Astrocyte (in vitro differentiated cells and primary cell): ENCODE results near the gene UBAC2. TPM values are rescaled to one million over a fixed set of nuclear protein-coding genes. Genes with fewer than 3 reads are reported as not detected.
"Not testable (repeated sequence)": the region's sequence is repeated elsewhere in the genome, so short reads cannot be mapped to it uniquely, and the experiment has no call there.

ENCODE experiments used
- DNase-seq: peaks from one replicate; pipeline ENCODE4 v3.0.0-alpha.2; 2010; ENCODE audit warnings: low read depth
- FAIRE-seq: peaks from 2 replicates; lab custom pipeline; 2011; peaks lifted over from hg19 to GRCh38; lab: Jason Lieb, UNC
- H2AFZ ChIP-seq: 2 replicates; pipeline ENCODE4 v1.6.0; 2012; ENCODE audit warnings: low read depth, low read length, inconsistent platforms
- H3K27ac ChIP-seq: 2 replicates; pipeline ENCODE4 v1.5.1; 2011; ENCODE audit warnings: low read depth, low read length, inconsistent platforms
- H3K27me3 ChIP-seq: 2 replicates; pipeline ENCODE4 v1.6.0; 2011; ENCODE audit warnings: low read length, inconsistent platforms; ENCODE audit not compliant: insufficient read depth
- H3K36me3 ChIP-seq: 2 replicates; pipeline ENCODE4 v1.5.1; 2011; ENCODE audit warnings: low read length, inconsistent platforms; ENCODE audit not compliant: insufficient read depth
- H3K4me1 ChIP-seq: 2 replicates; pipeline ENCODE4 v1.5.1; 2011; ENCODE audit warnings: low read length, inconsistent platforms; ENCODE audit not compliant: insufficient read depth
- H3K4me2 ChIP-seq: 2 replicates; pipeline ENCODE4 v1.6.0; 2012; ENCODE audit warnings: low read length, inconsistent platforms
- H3K4me3 ChIP-seq: 2 replicates; pipeline ENCODE4 v1.5.1; 2011; ENCODE audit warnings: low read depth, mild to moderate bottlenecking, low read length, inconsistent platforms; ENCODE audit not compliant: insufficient read depth
- H3K79me2 ChIP-seq: 2 replicates; pipeline ENCODE4 v1.6.0; 2012; ENCODE audit warnings: mild to moderate bottlenecking, low read length, inconsistent platforms; ENCODE audit not compliant: insufficient read depth
- H3K9ac ChIP-seq: 2 replicates; pipeline ENCODE4 v1.6.0; 2012; ENCODE audit warnings: mild to moderate bottlenecking, low read length, inconsistent platforms
- H3K9me3 ChIP-seq: 2 replicates; pipeline ENCODE4 v1.5.1; 2012; ENCODE audit warnings: low read depth, mild to moderate bottlenecking, low read length, inconsistent platforms; ENCODE audit not compliant: insufficient read depth
- H4K20me1 ChIP-seq: 2 replicates; pipeline ENCODE4 v1.6.0; 2012; ENCODE audit warnings: low read length, inconsistent platforms; ENCODE audit not compliant: insufficient read depth
- H3K27ac Mint-ChIP-seq: one replicate; pipeline ENCODE4 v1.8.0; 2021; ENCODE audit warnings: mild to moderate bottlenecking, mixed read lengths; ENCODE audit not compliant: unreplicated experiment
- H3K27me3 Mint-ChIP-seq: one replicate; pipeline ENCODE4 v1.8.0; 2021; ENCODE audit warnings: low read depth, mixed read lengths; ENCODE audit not compliant: unreplicated experiment
- H3K36me3 Mint-ChIP-seq: one replicate; pipeline ENCODE4 v1.8.0; 2021; ENCODE audit warnings: low read depth, mixed read lengths; ENCODE audit not compliant: unreplicated experiment
- H3K4me1 Mint-ChIP-seq: one replicate; pipeline ENCODE4 v1.8.0; 2021; ENCODE audit warnings: low read depth, mixed read lengths; ENCODE audit not compliant: unreplicated experiment
- H3K4me3 Mint-ChIP-seq: one replicate; pipeline ENCODE4 v1.8.0; 2021; ENCODE audit warnings: mild to moderate bottlenecking, moderate library complexity, mixed read lengths; ENCODE audit not compliant: unreplicated experiment
- H3K9me3 Mint-ChIP-seq: one replicate; pipeline ENCODE4 v1.8.0; 2021; ENCODE audit warnings: mild to moderate bottlenecking, mixed read lengths; ENCODE audit not compliant: unreplicated experiment
- EZH2 ChIP-seq: IDR thresholded peaks from 2 replicates; pipeline ENCODE4 v1.6.1; 2012; ENCODE audit warnings: mild to moderate bottlenecking, low read length, inconsistent platforms; ENCODE audit not compliant: insufficient read depth
- total RNA-seq: library from RNA; stranded (reverse); gene quantifications from 2 replicates; pipeline ENCODE4 v1.2.1, GENCODE V29; 2021
- TF ChIP-seq, protein P1 (sequence below): IDR thresholded peaks from 2 replicates; pipeline ENCODE4 v1.5.1; 2011; ENCODE audit warnings: low read depth, mild to moderate bottlenecking, inconsistent platforms, low read length, moderate library complexity; ENCODE audit not compliant: insufficient read depth

Gene UBAC2
- total RNA-seq, 1 donor from 2014 or later, result 61.0 TPM

DNA sequence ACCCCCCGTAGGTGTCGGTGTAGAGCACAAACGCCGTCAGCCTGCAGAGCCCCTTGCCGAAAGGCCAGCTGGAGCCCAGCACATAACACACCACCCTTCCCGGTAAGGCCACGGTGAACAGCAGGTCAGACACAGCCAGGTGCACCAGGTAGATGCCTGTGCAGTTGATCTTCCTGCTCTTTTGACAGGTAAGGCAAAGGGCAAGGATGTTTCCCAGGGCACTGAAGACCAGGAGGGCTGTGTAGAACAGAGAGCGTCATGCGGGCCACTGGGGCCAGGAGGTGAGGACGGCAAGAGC lies 208.0 kb downstream of the UBAC2 start:
- peaks cover 40% of the 10 kb centered on the region for H3K27me3 Mint-ChIP-seq

DNA sequence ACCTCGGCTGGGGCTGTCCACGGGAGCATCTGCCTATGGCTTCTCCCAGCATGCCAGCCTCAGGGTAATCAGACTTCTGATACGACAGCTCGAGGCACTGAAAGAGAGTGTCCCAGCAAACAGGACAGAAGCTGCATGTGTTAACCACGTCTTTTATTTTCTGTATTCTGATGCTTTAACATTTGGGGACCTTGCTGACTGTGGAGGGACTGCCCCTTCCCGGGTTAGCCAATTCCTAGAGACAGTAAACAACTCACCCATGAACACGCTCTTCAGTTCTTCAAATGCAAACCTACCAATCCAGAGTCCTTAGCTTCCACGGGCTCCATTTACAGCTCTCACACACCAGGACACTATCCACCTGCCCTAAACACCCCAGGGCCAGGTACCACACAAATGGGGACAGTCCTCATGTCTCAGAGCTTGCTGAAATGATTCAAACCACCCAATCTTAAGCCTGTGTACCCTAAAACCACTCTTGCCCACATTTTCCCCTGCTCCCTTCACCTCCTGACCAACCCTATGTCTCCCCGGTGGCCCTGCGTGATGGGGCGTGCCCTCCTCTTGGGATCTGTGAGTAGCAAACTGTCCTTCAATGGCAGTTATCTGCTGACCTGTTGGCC lies 208.9 kb downstream of the UBAC2 start:
- DNase-seq, H3K4me3 Mint-ChIP-seq, H3K27ac ChIP-seq, H3K4me3 ChIP-seq, H3K27ac Mint-ChIP-seq, H2AFZ ChIP-seq, H3K4me1 ChIP-seq, H3K79me2 ChIP-seq, H3K9me3 ChIP-seq, H4K20me1 ChIP-seq, H3K9ac ChIP-seq, H3K4me2 ChIP-seq, FAIRE-seq, H3K9me3 Mint-ChIP-seq, H3K36me3 Mint-ChIP-seq, H3K36me3 ChIP-seq, H3K4me1 Mint-ChIP-seq: not testable (repeated sequence)
- H3K27me3 ChIP-seq, result peaks cover 19% of the 10 kb centered on the region
- peaks cover 37% of the 10 kb centered on the region for H3K27me3 Mint-ChIP-seq

More for the DNA sequence above, 208.0 kb downstream of the UBAC2 start:
- no peak overlapping the region for H3K4me2 ChIP-seq
- H3K9ac ChIP-seq, result no peak overlapping the region
- TF ChIP-seq EZH2, result no peak
- TF ChIP-seq, protein P1, sequence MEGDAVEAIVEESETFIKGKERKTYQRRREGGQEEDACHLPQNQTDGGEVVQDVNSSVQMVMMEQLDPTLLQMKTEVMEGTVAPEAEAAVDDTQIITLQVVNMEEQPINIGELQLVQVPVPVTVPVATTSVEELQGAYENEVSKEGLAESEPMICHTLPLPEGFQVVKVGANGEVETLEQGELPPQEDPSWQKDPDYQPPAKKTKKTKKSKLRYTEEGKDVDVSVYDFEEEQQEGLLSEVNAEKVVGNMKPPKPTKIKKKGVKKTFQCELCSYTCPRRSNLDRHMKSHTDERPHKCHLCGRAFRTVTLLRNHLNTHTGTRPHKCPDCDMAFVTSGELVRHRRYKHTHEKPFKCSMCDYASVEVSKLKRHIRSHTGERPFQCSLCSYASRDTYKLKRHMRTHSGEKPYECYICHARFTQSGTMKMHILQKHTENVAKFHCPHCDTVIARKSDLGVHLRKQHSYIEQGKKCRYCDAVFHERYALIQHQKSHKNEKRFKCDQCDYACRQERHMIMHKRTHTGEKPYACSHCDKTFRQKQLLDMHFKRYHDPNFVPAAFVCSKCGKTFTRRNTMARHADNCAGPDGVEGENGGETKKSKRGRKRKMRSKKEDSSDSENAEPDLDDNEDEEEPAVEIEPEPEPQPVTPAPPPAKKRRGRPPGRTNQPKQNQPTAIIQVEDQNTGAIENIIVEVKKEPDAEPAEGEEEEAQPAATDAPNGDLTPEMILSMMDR, result no peak
- H3K27me3 ChIP-seq, result peaks cover 21% of the 10 kb centered on the region
- H3K4me3 Mint-ChIP-seq, result no peak overlapping the region
- H3K79me2 ChIP-seq, result no peaks in the 10 kb centered on the region
- no peaks in the 10 kb centered on the region for H3K4me1 Mint-ChIP-seq
- H3K9me3 Mint-ChIP-seq, result peaks cover 4% of the 10 kb centered on the region
- H3K27ac ChIP-seq, result no peak overlapping the region
- H3K36me3 ChIP-seq, result no peaks in the 10 kb centered on the region
- H4K20me1 ChIP-seq, result no peaks in the 10 kb centered on the region
- H3K9me3 ChIP-seq, result peaks cover 4% of the 10 kb centered on the region
- DNase-seq (no peak), FAIRE-seq (no peak)
- no peak overlapping the region for H3K4me3 ChIP-seq
- H2AFZ ChIP-seq, result no peak overlapping the region
- H3K27ac Mint-ChIP-seq, result no peak overlapping the region
- no peaks in the 10 kb centered on the region for H3K36me3 Mint-ChIP-seq
- no peaks in the 10 kb centered on the region for H3K4me1 ChIP-seq

DNA sequence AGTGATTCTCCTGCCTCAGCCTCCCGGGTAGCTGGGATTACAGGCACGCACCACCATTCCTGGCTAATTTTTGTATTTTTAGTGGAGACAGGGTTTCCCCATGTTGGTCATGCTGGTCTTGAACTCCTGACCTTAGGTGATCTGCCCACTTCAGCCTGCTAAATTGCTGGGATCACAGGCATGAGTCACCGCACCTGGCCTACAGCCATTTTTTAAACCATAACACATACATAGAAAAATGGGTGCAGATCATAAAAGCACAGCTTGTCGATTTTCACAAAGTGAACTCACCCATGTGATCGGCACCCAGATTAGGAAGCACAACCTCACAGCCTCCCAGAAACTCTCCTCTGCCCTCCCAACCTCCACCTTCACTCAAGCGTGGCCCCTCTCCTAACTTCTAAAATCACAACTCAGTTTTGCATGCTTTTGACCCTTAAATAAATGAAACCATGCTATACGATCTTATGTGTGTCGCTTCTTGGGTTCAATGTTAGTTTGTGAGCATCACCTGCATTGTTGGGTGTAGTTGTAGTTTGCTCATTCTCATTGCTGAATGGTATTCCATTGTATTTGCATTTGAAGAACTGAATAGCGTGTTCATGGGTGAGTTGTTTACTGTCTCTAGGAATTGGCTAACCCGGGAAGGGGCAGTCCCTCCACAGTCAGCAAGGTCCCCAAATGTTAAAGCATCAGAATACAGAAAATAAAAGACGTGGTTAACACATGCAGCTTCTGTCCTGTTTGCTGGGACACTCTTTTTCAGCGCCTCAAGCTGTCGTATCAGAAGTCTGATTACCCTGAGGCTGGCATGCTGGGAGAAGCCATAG lies 210.2 kb downstream of the UBAC2 start:
- H2AFZ ChIP-seq, FAIRE-seq, H3K9me3 ChIP-seq, H3K36me3 Mint-ChIP-seq, H3K4me3 Mint-ChIP-seq, H3K27ac ChIP-seq, H4K20me1 ChIP-seq, H3K4me3 ChIP-seq, H3K9ac ChIP-seq, DNase-seq, H3K27ac Mint-ChIP-seq, H3K36me3 ChIP-seq, H3K4me2 ChIP-seq, H3K4me1 Mint-ChIP-seq, H3K79me2 ChIP-seq, H3K4me1 ChIP-seq, H3K9me3 Mint-ChIP-seq: not testable (repeated sequence)
- H3K27me3 ChIP-seq, result peaks cover 15% of the 10 kb centered on the region
- peaks cover 26% of the 10 kb centered on the region for H3K27me3 Mint-ChIP-seq
